IPS-15b (cell line): ENCODE measurements around the gene RAB31.
"Not testable (repeated sequence)": the region's sequence is repeated elsewhere in the genome, so short reads cannot be mapped to it uniquely, and the experiment has no call there.

Source experiments
- H3K27me3 ChIP-seq: one replicate; pipeline ENCODE4 v1.6.1; 2013; ENCODE audit warnings: low read length; ENCODE audit not compliant: control insufficient read depth, insufficient read depth
- H3K36me3 ChIP-seq: one replicate; pipeline ENCODE4 v1.6.1; 2013; ENCODE audit warnings: low read length; ENCODE audit not compliant: control insufficient read depth, insufficient read depth
- H3K4me1 ChIP-seq: one replicate; pipeline ENCODE4 v1.6.1; 2013; ENCODE audit warnings: mild to moderate bottlenecking, low read length; ENCODE audit not compliant: control insufficient read depth, insufficient read depth
- H3K4me3 ChIP-seq: one replicate; pipeline ENCODE4 v1.5.1; 2013; ENCODE audit warnings: low read depth, low read length
- H3K9ac ChIP-seq: one replicate; pipeline ENCODE4 v1.6.1; 2013; ENCODE audit warnings: low read depth, mild to moderate bottlenecking, low read length
- H3K9me3 ChIP-seq: one replicate; pipeline ENCODE4 v1.6.1; 2013; ENCODE audit warnings: mild to moderate bottlenecking, low read length; ENCODE audit not compliant: control insufficient read depth, insufficient read depth

RAB31 gene

DNA sequence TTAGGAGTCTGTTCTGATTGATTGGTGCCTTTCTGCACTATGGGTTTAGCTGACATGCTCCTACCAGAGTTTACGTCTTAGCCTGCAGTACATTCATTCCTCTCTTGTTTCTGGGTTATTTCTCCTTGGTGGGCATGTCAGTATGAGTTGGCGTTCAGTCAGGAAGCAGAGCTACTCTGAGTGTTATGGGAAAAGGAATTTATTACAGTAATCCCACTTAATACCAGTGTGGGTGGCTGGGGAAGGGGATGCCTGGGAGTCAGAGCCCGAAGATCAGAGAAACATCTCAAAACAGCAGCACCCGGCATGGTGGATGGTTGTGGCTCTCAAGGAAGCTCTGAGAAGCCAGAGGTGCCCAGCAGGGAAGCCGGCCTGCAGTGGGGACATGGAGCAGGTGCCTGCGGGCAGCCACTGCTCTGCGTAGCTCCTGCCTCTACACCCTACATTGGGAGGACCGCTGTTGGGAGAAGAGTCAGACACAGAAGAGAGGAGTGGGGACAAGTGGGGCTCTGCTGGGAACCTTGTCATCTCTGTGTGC, 48.9 kb downstream of the RAB31 start:
- Histone ChIP-seq H3K36me3 (no peaks in the 10 kb centered on the region), H3K27me3 (no peaks in the 10 kb centered on the region), H3K9ac (no peak overlapping the region), H3K9me3 (no peaks in the 10 kb centered on the region), H3K4me1 (no peaks in the 10 kb centered on the region), H3K4me3 (no peak overlapping the region)

DNA sequence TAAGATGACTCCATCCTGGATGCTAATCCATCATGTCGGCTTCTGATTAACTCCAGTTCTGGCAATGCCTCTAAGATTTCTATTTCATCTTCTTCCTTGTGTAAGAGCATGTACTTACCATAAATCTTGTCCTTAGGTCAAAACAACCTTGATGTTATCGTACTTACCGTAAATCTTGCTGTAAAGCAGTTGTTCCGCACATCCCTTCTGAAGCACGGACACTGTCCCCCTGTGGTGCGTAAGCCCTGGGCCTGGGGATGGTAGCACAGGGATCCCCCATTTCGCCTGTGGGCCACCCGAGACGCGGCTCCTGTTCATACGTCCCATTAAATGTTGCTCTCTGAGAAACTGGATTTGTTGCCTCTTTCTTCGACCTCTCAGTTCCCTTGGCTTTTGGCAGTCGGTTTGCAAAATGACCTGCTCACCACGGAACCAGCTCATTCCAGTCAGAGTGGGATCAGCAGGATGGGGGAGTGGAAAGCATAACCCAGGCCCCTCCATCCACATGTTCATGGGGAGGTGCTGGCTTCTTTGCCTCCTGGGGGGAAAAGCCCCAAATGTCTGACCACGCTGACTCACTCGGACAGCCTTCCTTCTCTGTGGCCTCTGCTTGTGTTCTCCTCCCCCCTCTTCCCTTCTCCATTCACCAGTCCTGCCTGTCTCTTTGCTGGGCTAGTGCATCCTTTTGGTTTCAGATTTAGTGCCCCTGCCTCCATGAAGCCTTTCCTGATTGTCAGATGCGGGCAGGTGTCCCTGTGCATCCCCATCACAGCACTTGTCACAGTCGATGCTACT, 49.9 kb downstream of the RAB31 start:
- no peaks in the 10 kb centered on the region for H3K9me3 ChIP-seq
- H3K4me3 ChIP-seq = no peak overlapping the region
- no peaks in the 10 kb centered on the region for H3K36me3 ChIP-seq
- H3K9ac ChIP-seq = no peak overlapping the region
- H3K27me3 ChIP-seq = no peaks in the 10 kb centered on the region
- no peaks in the 10 kb centered on the region for H3K4me1 ChIP-seq

DNA sequence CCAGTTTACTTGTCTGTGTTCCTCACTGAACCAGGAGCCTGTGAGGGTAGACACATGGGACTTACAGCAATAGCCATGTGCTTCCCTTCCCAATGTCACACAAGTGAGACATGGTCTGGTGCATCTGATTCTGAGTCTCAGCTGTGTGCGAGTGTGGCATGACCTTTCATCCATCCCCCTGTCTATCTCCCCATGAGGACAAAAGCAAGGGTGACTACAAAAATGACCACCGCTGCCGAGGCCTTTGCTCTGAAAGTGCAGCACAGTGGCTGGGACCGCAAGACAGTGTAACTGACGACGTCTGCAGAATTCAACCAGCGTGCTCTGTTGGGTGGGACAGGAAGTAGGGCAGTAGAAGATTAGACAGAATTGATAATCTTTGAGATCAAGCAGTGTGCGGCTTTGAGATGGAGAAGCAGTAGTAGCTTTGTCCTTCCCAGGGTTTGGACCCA, 50.5 kb downstream of the RAB31 start:
- Histone ChIP-seq H3K27me3 (no peaks in the 10 kb centered on the region), H3K4me1 (no peaks in the 10 kb centered on the region), H3K36me3 (no peaks in the 10 kb centered on the region), H3K4me3 (no peak overlapping the region), H3K9ac (no peak overlapping the region), H3K9me3 (no peaks in the 10 kb centered on the region)

DNA sequence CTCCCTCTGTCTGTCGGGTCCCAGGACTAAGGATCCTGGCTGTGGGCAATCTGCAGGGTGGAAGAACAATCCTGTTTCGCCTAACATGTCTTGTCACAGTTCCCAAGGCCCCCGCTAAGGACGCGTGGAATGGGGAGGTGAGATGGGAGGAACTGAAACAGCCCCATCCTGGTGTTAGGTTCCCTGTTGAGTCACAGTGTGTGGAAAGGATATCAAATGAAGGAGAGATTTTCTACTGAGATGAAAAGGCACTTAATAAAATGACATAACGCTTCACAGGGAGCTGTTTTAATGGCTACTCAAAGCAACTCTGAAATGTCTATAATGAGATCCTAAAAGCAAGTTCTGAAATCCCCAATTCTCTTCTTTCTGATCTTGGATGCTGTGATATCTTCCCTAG, 52.5 kb downstream of the RAB31 start:
- Histone ChIP-seq H3K4me1 (no peaks in the 10 kb centered on the region), H3K9ac (no peak overlapping the region), H3K4me3 (no peak overlapping the region), H3K36me3 (no peaks in the 10 kb centered on the region), H3K27me3 (no peaks in the 10 kb centered on the region), H3K9me3 (no peaks in the 10 kb centered on the region)

DNA sequence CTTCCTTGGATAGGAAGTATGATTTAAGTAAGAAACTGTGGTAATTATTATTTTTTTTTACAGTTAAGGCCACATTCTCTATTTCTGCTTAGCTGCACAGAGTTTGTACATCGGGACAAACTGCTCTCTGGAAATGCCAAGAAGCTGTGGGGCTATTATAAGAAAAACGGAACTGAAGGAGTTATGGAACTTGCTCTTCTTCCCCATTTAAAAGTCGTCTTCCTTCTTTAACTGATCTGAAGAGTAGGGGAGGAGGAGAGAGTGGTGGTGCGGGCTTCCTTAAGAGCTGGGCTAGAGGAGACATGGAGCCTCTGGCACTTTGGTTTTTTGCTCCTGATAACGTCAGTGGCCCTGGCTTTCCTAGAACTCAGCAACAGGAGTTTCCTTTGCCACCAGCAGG, 54.4 kb downstream of the RAB31 start:
- no peaks in the 10 kb centered on the region for H3K36me3 ChIP-seq
- H3K4me1 ChIP-seq = no peaks in the 10 kb centered on the region
- no peaks in the 10 kb centered on the region for H3K27me3 ChIP-seq
- H3K9me3 ChIP-seq = no peaks in the 10 kb centered on the region
- H3K9ac ChIP-seq = no peak overlapping the region
- no peak overlapping the region for H3K4me3 ChIP-seq

DNA sequence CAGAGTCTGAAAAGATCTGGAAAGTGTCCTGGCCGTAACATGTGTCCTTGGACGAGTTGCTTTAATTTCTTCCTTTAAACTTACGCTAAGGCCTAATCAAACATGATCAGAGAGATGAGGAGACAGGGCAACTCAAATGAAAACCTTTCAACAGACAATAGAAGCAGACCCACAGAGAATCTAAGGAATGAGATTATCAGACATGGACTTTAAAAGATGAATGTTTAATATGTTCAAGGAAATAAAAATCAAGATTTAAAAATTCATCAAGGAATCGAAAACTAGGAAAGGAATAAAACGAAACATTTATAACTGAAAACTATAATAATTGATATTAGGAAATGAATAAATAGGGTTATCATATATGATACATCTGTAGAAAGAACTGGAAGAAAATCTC, 55.1 kb downstream of the RAB31 start:
- Histone ChIP-seq H3K4me3 (no peak overlapping the region), H3K9me3 (no peaks in the 10 kb centered on the region), H3K27me3 (no peaks in the 10 kb centered on the region), H3K36me3 (no peaks in the 10 kb centered on the region), H3K9ac (no peak overlapping the region), H3K4me1 (no peaks in the 10 kb centered on the region)

DNA sequence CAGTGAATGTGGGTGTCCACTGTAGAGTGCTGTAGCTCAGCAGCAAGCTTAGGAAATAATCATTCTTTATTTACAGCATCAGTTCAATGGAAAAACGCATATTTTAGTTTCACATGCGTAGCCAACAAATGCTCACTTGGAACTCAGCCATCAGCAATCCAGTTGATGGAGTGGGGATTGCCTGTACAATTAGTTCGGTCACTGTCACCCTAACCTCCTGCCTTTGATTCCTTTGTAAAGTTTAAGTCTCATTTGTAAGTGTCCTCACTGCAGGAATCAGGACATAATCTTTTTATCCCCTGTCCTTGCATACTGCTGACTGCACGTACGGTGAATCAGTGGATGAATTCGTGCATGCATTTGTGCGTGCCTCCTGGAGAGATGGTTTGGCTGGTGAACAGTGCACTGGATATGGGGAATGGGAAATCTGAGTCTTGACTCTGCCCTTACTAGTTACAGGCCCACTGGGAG, 55.9 kb downstream of the RAB31 start:
- Histone ChIP-seq H3K9me3 (no peaks in the 10 kb centered on the region), H3K9ac (no peak overlapping the region), H3K36me3 (no peaks in the 10 kb centered on the region), H3K4me1 (no peaks in the 10 kb centered on the region), H3K4me3 (no peak overlapping the region), H3K27me3 (no peaks in the 10 kb centered on the region)

DNA sequence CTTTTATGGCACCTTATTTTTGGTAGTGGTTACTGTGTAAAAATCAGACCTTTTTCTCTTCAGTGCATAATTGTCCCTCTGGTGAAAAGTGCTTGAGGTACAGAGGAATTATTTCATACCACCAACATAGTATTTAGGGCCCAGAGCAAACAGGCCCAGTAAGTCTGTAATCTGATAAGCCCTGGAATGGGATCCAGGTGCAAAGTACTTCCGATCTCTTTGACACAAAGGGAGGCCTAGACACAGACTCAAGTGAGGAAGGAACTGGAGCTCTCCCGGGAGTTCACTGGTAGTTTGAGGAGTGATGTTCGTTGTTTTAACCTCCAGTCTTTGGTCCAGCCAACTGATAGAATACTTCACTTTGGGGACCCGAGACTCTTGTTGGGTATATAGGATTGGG, 57.4 kb downstream of the RAB31 start:
- H3K4me3 ChIP-seq = no peak overlapping the region
- no peak overlapping the region for H3K9ac ChIP-seq
- H3K36me3 ChIP-seq = no peaks in the 10 kb centered on the region
- no peaks in the 10 kb centered on the region for H3K4me1 ChIP-seq
- no peaks in the 10 kb centered on the region for H3K27me3 ChIP-seq
- H3K9me3 ChIP-seq = no peaks in the 10 kb centered on the region

DNA sequence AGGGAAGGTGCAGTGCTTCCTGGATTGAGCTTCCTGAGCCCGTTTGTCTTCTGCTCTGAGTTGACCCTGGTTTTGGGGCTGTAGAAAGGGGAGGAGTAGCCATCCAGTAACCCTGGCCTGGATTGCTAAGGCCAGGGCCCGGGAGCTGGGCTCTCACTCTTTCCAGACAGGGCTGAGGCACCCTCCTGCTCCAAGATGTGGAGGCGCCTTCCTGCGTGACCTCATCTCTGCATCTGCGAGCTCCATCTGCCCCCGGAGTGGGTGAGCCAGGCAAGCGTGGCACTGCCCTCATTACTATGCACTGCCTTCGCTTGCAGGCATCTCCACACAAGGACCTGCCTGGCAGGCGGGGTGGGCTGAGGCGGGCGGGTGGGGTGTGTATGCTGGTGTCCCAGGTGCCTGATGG, 58.0 kb downstream of the RAB31 start:
- Histone ChIP-seq H3K9ac (no peak overlapping the region), H3K27me3 (no peaks in the 10 kb centered on the region), H3K36me3 (no peaks in the 10 kb centered on the region), H3K4me1 (no peaks in the 10 kb centered on the region), H3K9me3 (no peaks in the 10 kb centered on the region), H3K4me3 (no peak overlapping the region)

DNA sequence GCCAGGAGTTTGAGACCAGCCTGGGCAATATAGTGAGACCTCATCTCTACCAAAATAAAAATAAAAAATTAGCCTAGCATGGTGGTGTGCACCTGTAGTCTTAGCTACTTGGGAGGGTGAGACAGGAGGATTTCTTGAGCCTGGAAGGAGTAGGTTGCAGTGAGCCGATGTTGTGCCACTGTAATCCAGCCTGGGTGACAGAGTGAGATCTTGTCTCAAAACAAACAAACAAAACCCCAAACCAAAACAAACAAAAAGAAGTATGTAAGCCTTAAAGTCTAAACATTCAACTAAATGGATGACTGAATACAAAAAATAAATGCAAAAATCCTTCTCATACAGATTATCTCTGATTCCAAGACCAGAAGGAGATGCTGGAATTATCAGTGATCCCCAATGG, 58.6 kb downstream of the RAB31 start:
- no peak overlapping the region for H3K4me3 ChIP-seq
- H3K9me3 ChIP-seq = no peaks in the 10 kb centered on the region
- no peak overlapping the region for H3K9ac ChIP-seq
- H3K36me3 ChIP-seq = no peaks in the 10 kb centered on the region
- no peaks in the 10 kb centered on the region for H3K4me1 ChIP-seq
- H3K27me3 ChIP-seq = no peaks in the 10 kb centered on the region

DNA sequence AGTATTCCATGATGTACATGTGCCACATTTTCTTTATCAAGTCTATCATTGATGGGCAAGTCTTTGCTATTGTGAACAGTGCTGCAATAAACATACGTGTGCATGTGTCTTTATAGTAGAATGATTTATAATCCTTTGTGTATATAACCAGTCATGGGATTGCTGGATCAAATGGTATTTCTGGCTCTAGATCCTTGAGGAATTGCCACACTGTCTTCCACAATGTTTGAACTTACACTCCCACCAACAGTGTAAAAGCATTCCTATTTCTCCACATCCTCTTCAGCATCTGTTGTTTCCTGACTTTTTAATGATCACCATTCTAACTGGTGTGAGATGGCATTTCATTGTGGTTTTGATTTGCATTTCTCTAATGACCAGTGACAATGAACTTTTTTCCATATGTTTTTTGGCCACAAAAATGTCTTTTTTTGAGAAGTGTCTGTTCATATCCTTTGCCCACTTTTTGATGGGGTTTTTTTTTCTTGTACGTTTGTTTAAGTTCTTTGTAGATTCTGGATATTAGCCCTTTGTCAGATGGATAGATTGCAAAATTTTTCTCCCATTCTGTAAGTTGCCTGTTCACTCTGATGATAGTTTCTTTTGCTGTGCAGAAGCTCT, 60.1 kb downstream of the RAB31 start:
- H3K27me3 ChIP-seq, H3K9ac ChIP-seq, H3K36me3 ChIP-seq, H3K9me3 ChIP-seq, H3K4me3 ChIP-seq, H3K4me1 ChIP-seq: not testable (repeated sequence)

DNA sequence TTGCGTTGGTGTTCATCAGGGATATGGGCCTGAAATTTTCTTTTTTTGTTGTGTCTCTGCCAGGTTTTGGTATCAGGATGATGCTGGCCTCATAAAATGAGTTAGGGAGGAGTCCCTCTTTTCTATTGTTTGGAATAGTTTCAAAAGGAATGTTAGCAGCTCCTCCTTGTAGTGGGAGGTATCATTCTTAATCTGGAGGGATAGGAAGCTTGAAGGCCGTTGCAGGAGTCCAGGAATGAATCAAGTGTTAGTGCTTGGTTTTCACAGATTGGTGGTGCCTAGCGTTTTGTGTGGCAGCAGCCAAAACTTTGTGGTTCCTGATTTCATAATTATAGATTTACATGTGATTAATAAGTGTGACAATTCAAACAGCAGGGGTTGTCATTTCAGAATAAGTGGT, 62.0 kb downstream of the RAB31 start:
- not testable (repeated sequence) for H3K9me3 ChIP-seq, H3K36me3 ChIP-seq, H3K27me3 ChIP-seq, H3K4me1 ChIP-seq, H3K4me3 ChIP-seq, H3K9ac ChIP-seq
